Measurements from ENCODE around the gene NECTIN2.

Gene NECTIN2

DNA sequence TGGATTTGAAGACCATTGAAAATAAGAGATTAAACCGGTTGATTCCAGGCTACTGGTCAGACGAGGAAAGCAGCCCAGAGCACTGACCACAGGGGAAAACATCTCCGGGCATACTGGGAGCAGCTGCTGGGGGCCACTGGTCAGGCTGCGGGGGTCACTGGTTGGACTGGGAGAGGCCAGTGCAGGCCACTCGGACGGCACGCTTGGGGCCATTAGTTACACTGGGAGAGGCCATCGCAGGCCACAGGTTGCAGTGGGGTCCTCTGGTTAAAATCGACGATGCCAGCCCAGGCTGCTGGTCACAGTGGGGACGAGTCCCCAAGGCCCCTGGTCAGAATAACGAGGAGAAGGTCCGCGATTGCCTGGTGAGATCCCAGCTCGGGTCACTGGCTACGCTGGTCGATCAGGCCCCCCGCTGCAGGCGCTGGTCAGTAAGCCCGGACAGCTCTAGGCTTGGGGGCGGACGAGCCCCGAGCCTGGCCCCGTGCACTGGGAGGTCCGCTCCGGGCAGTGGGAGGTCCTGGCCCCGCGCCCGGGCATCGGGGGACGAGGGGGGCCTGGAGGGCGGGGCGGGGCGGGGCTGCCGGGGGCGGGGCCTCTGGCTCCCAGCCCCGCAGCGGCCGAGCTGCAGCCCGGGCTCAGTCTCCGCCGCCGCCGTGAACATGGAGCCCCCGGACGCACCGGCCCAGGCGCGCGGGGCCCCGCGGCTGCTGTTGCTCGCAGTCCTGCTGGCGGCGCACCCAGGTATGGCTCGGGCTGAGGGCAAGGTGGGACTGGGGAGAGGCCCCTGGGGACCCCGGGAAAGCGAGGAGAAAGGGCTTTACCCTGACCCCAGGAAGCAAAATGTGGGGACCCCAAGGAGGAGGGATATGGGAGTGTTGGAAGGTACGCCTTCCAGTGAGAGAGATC lies 37.4 kb upstream of the NECTIN2 start, which contains the start of gene BCAM:
Gene BCAM (plus strand): TSS at position 641 of the 909 bp plus-strand sequence. CDS start 22 bp downstream, at position 663.
- TF ChIP-seq HDGF (IDR thresholded peaks at IDR 0.05; ENCODE audit: borderline replicate concordance) (no peak), SUZ12 (IDR thresholded peaks at IDR 0.05) (no peak), FOXK2 (IDR thresholded peaks at IDR 0.05) (no peak)
- ChIA-PET CTCF (interaction anchor here (1.2 to 2.1 kb wide), 3 partner anchors 24 to 37 kb away, joined by 3 to 7 read pairs (median 6); partner anchors contain the start of gene NECTIN2), POLR2A (interaction anchor here (1.2 kb wide), 1 partner anchor 24 kb away, joined by 3 read pairs; no protein-coding TSS in a partner anchor)
- peak; percentile 79 for DNase-seq (ENCODE audit: extremely low spot score)

DNA sequence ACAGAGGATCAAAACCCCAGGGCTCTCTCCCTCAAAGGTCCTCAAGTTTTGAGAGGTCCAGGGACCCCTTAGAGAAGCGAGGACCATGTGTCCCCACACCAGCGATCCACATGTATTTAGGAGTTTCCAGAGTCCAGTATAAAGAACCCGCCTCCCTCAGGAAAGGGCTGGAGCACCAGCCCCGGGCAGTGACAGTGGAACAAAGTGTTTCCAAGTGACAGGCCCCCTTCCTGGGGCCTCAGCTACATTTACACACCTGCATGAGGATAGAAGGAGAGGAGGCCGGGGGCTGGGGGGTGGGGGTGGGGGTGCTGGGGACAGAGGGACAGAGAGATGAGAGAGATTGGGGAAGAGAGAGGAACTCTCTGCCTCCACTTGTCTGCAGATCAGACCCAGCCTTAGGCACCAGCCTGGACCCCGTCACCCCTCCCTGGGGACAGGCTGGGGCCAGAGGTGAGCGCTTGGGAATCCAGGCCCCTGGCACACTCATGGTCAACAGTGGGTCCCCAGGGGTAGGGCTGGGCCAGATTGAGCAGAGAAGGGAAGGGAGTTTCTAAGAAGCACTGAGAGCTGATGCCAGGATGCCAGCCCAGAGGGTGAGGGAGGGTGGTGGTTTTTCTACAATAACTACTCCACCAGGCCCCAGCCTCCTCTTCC lies 36.4 kb upstream of the NECTIN2 start:
- TF ChIP-seq TARDBP (IDR thresholded peaks at IDR 0.05), result no peak
- no peak for TF ChIP-seq SP1 (IDR thresholded peaks at IDR 0.05)
- no peak for DNase-seq (ENCODE audit: extremely low spot score)
- POLR2A ChIA-PET, result interaction anchor here (1.2 kb wide), 1 partner anchor 25 kb away, joined by 3 read pairs; no protein-coding TSS in a partner anchor
- CTCF ChIA-PET, result interaction anchor here (1.2 kb wide), 1 partner anchor 35 kb away, joined by 3 read pairs; no protein-coding TSS in a partner anchor

DNA sequence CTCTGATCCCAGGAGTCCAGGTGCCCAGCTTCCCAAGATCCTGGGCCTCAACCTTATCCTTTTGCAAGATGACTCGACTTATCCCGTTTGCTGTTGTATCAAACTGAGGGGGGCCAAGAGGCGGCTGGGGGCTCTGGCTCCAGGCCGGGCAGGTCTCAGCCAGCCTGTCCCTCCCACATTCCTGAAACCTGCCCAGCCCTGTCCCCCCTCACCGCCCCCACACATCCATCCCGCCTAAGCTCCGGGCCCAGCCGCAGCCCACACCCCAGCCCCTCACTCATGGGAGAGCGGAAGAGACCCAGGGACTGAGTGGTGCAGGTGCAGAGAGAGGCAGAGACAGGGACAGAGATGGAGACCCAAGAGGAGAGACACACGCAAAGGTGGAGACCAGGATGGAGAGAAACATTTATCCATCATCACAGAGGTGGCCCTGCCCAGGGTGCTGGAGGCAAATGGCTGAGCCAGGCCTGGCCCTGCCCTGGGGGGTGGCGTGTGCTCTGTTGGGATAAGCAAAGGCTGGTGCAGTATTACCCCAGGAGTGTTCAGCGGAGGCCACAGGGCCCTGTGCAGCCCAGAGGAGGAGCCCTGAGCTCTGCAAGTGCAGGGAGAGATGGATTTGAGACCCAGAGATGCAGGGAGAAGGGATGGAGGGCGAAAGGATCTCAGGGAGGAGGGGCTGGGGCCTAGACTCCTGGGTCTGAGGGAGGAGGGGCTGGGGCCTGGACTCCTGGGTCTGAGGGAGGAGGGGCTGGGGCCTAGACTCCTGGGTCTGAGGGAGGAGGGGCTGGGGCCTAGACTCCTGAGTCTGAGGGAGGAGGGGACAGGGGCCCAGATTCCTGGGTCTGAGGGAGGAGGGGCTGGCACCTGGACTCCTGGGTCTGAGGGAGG lies 35.6 kb upstream of the NECTIN2 start:
- TF ChIP-seq HDGF (IDR thresholded peaks at IDR 0.05; ENCODE audit: borderline replicate concordance) (no peak), TARDBP (IDR thresholded peaks at IDR 0.05) (no peak)
- DNase-seq (ENCODE audit: extremely low spot score), result no peak
- POLR2A ChIA-PET, result interaction anchor here (1.0 kb wide), 1 partner anchor 31 kb away, joined by 5 read pairs; no protein-coding TSS in a partner anchor
- CTCF ChIA-PET, result no interaction called here

DNA sequence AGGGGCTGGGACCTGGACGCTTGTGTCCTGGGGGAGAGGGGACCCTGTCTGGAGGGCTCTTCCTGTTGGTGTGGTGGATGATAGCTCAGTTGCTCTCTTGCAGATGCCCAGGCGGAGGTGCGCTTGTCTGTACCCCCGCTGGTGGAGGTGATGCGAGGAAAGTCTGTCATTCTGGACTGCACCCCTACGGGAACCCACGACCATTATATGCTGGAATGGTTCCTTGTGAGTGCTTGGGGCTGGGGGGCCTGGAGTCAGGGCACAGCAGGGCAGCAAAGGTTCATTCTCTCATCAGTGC lies 35.0 kb upstream of the NECTIN2 start:
- ChIA-PET POLR2A (interaction anchor here (1.0 kb wide), 1 partner anchor 31 kb away, joined by 5 read pairs; no protein-coding TSS in a partner anchor), CTCF (no interaction called here)
- no peak for TF ChIP-seq BHLHE40 (IDR thresholded peaks at IDR 0.05; ENCODE audit: borderline replicate concordance)
- TF ChIP-seq HDGF (IDR thresholded peaks at IDR 0.05; ENCODE audit: borderline replicate concordance), result no peak
- no peak for TF ChIP-seq ZNF384 (IDR thresholded peaks at IDR 0.05)
- no peak for TF ChIP-seq FOXA1 (IDR thresholded peaks at IDR 0.05)
- TF ChIP-seq L3MBTL2 (conservative IDR thresholded peaks at IDR 0.05), result no peak
- TF ChIP-seq LEF1 (IDR thresholded peaks at IDR 0.05; ENCODE audit: borderline replicate concordance), result no peak
- TF ChIP-seq ARNT (IDR thresholded peaks at IDR 0.05), result no peak
- TF ChIP-seq, protein P1, sequence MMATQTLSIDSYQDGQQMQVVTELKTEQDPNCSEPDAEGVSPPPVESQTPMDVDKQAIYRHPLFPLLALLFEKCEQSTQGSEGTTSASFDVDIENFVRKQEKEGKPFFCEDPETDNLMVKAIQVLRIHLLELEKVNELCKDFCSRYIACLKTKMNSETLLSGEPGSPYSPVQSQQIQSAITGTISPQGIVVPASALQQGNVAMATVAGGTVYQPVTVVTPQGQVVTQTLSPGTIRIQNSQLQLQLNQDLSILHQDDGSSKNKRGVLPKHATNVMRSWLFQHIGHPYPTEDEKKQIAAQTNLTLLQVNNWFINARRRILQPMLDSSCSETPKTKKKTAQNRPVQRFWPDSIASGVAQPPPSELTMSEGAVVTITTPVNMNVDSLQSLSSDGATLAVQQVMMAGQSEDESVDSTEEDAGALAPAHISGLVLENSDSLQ (IDR thresholded peaks at IDR 0.05), result no peak
- TF ChIP-seq ELF4 (IDR thresholded peaks at IDR 0.05), result no peak
- no peak for TF ChIP-seq FOXM1 (IDR thresholded peaks at IDR 0.05; ENCODE audit: borderline replicate concordance)
- TF ChIP-seq CTBP1 (IDR thresholded peaks at IDR 0.05; ENCODE audit: borderline replicate concordance), result no peak
- TF ChIP-seq SP1 (IDR thresholded peaks at IDR 0.05), result no peak
- no peak for DNase-seq (ENCODE audit: extremely low spot score)

DNA sequence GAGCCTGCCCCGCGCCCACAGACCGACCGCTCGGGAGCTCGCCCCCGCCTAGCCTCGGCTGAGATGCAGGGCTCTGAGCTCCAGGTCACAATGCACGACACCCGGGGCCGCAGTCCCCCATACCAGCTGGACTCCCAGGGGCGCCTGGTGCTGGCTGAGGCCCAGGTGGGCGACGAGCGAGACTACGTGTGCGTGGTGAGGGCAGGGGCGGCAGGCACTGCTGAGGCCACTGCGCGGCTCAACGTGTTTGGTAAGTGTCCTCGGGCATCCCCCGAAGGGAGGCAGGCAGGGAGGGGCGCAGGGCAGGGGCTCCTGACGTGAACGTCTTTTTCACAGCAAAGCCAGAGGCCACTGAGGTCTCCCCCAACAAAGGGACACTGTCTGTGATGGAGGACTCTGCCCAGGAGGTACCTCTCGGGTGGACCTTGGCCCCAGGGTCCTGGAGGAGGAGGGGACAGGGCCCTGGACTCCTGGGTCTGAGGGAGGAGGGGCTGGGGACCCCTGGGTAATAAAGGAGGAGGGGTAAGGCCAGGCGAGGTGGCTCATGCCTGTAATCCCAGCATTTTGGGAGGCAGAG lies 33.9 kb upstream of the NECTIN2 start:
- CTCF ChIA-PET, result interaction anchor here (0.7 kb wide), 1 partner anchor 116 kb away, joined by 3 read pairs; no protein-coding TSS in a partner anchor
- POLR2A ChIA-PET, result no interaction called here
- TF ChIP-seq, protein P1 (IDR thresholded peaks at IDR 0.05), result no peak
- no peak for DNase-seq (ENCODE audit: extremely low spot score)

DNA sequence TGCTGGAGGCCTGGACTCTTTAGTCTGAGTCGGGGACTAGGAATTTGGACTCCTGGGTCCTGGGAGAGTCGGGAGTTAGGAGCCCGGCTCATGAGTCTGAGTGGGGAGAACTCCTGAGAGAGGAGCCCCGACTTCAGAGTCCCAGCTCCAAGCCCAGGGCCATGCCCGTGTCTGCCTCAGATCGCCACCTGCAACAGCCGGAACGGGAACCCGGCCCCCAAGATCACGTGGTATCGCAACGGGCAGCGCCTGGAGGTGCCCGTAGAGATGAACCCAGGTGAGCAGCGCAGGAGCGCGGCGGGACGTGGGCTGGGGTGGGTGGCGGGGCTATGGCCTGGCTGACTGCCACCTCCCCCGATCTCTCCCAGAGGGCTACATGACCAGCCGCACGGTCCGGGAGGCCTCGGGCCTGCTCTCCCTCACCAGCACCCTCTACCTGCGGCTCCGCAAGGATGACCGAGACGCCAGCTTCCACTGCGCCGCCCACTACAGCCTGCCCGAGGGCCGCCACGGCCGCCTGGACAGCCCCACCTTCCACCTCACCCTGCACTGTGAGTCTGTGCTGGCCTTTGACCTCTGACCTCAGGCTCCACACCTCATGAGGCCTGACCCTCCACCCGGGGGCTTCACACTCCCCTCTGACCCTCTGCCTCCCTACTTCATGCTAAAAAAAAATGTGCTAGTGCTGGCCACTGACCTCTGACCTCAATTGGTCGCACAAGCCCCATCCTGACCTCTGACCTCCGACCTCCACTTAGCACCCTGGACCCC lies 32.8 kb upstream of the NECTIN2 start:
- no peak for TF ChIP-seq NFRKB (IDR thresholded peaks at IDR 0.05)
- no peak for TF ChIP-seq ZNF384 (IDR thresholded peaks at IDR 0.05)
- no peak for TF ChIP-seq SUZ12 (IDR thresholded peaks at IDR 0.05)
- no peak for TF ChIP-seq FOXK2 (IDR thresholded peaks at IDR 0.05)
- no peak for TF ChIP-seq BHLHE40 (IDR thresholded peaks at IDR 0.05; ENCODE audit: borderline replicate concordance)
- no peak for TF ChIP-seq SP1 (IDR thresholded peaks at IDR 0.05)
- TF ChIP-seq FOXM1 (IDR thresholded peaks at IDR 0.05; ENCODE audit: borderline replicate concordance), result no peak
- TF ChIP-seq FOXA1 (IDR thresholded peaks at IDR 0.05), result no peak
- TF ChIP-seq HDGF (IDR thresholded peaks at IDR 0.05; ENCODE audit: borderline replicate concordance), result no peak
- TF ChIP-seq, protein P1 (IDR thresholded peaks at IDR 0.05), result no peak
- CTCF ChIA-PET, result no interaction called here
- POLR2A ChIA-PET, result no interaction called here

More for the DNA sequence above, 32.8 kb upstream of the NECTIN2 start:
- no peak for DNase-seq (ENCODE audit: extremely low spot score)
